IMR-90 (cell line): Measurements from ENCODE around the gene ELMO1. TPM values are rescaled to one million over a fixed set of nuclear protein-coding genes. Genes with fewer than 3 reads are reported as not detected.

Source experiments
- ATAC-seq: fragments of 200-7000 bp; cut with Tn5 transposase; 2 replicates; pipeline ENCODE4 v1.9.1; 2020; ENCODE audit warnings: low read depth, mild to moderate bottlenecking, moderate library complexity
- BruUV-seq: library from RNA; stranded (reverse); fragments of 400-500 nt; replicated peaks from 2 replicates; lab custom pipeline; 2021; lab: Mats Ljungman, UMichigan
- CTCF ChIA-PET: fragments of 300-600 bp; formaldehyde crosslinking; extraction: SDS; loops from one replicate; lab custom pipeline; 2021; ENCODE audit warnings: antibody characterized with exemption; lab: Yijun Ruan, JAX
- POLR2A ChIA-PET: fragments of 300-600 bp; sonication (Branson Sonifier 250); formaldehyde crosslinking; loops from one replicate; lab custom pipeline; 2022; ENCODE audit warnings: antibody characterized with exemption; ENCODE audit not compliant: unreplicated experiment; lab: Charles Lee
- DNase-seq: peaks from one replicate; pipeline ENCODE4 v3.0.0; 2013
- H2AFZ ChIP-seq: replicated peaks from 2 replicates; pipeline ENCODE3; 2013; ENCODE audit warnings: low read length, mild to moderate bottlenecking; ENCODE audit not compliant: poor library complexity
- H2AK5ac ChIP-seq: 2 replicates; pipeline ENCODE4 v1.6.1; 2013; ENCODE audit warnings: low read depth, low read length, inconsistent platforms
- H2AK9ac ChIP-seq: replicated peaks from 2 replicates; pipeline ENCODE3; 2013; ENCODE audit warnings: mild to moderate bottlenecking, low read depth, low read length, moderate library complexity; ENCODE audit not compliant: poor library complexity
- H2BK120ac ChIP-seq: 2 replicates; pipeline ENCODE4 v1.6.1; 2013; ENCODE audit warnings: low read depth, low read length, inconsistent platforms
- H2BK15ac ChIP-seq: 3 replicates; pipeline ENCODE4 v1.6.1; 2013; ENCODE audit warnings: low read depth, low read length, inconsistent platforms
- H2BK20ac ChIP-seq: 2 replicates; pipeline ENCODE4 v1.6.1; 2013; ENCODE audit warnings: low read depth, mild to moderate bottlenecking, inconsistent platforms, low read length, moderate library complexity
- H2BK5ac ChIP-seq: 2 replicates; pipeline ENCODE4 v1.6.1; 2013; ENCODE audit warnings: mild to moderate bottlenecking, low read depth, low read length, inconsistent platforms; ENCODE audit not compliant: poor library complexity, severe bottlenecking
- H3K14ac ChIP-seq: replicated peaks from 2 replicates; pipeline ENCODE4 v1.6.1; 2013; ENCODE audit warnings: low read depth, low read length, inconsistent platforms
- H3K18ac ChIP-seq: 2 replicates; pipeline ENCODE4 v1.6.1; 2013; ENCODE audit warnings: low read depth, low read length, control low read depth
- H3K23ac ChIP-seq: 2 replicates; pipeline ENCODE4 v1.6.1; 2013; ENCODE audit warnings: low read depth, low read length, inconsistent platforms
- H3K27ac ChIP-seq: 2 replicates; pipeline ENCODE4 v1.5.1; 2013; ENCODE audit warnings: mild to moderate bottlenecking, control low read depth, low read length; ENCODE audit not compliant: insufficient read depth
- H3K27me3 ChIP-seq: 2 replicates; pipeline ENCODE4 v1.6.1; 2013; ENCODE audit warnings: low read length; ENCODE audit not compliant: control insufficient read depth, insufficient read depth
- H3K36me3 ChIP-seq: 2 replicates; pipeline ENCODE4 v1.6.1; 2013; ENCODE audit warnings: low read length, mixed read lengths; ENCODE audit not compliant: control insufficient read depth, insufficient read depth
- H3K4ac ChIP-seq: 2 replicates; pipeline ENCODE4 v1.6.1; 2013; ENCODE audit warnings: low read depth, low read length, inconsistent platforms
- H3K4me1 ChIP-seq: 2 replicates; pipeline ENCODE4 v1.6.1; 2013; ENCODE audit warnings: low read length, mixed read lengths; ENCODE audit not compliant: control insufficient read depth, insufficient read depth
- H3K4me2 ChIP-seq: 2 replicates; pipeline ENCODE4 v1.6.1; 2013; ENCODE audit warnings: low read depth, mild to moderate bottlenecking, control low read depth, low read length, moderate library complexity
- H3K4me3 ChIP-seq: 2 replicates; pipeline ENCODE4 v1.5.1; 2013; ENCODE audit warnings: low read depth, mild to moderate bottlenecking, control low read depth, low read length, moderate library complexity; ENCODE audit not compliant: insufficient read depth
- H3K56ac ChIP-seq: 2 replicates; pipeline ENCODE4 v1.6.1; 2013; ENCODE audit warnings: low read length, inconsistent platforms; ENCODE audit not compliant: insufficient read depth; ENCODE audit errors: extremely low read depth
- H3K79me1 ChIP-seq, 2 experiments: 2 replicates each; pipeline ENCODE4 v1.6.1; 2013; ENCODE audit warnings: low read length in 2 of 2, inconsistent platforms in 1 of 2, low read depth in 1 of 2
- H3K9ac ChIP-seq: 2 replicates; pipeline ENCODE4 v1.6.1; 2013; ENCODE audit warnings: low read depth, low read length, control low read depth
- H3K9me1 ChIP-seq: 2 replicates; pipeline ENCODE4 v1.6.1; 2013; ENCODE audit warnings: low read length, inconsistent platforms; ENCODE audit not compliant: insufficient read depth
- H3K9me3 ChIP-seq: 2 replicates; pipeline ENCODE4 v1.6.1; 2013; ENCODE audit warnings: low read length; ENCODE audit not compliant: control insufficient read depth, insufficient read depth
- H4K20me1 ChIP-seq: 2 replicates; pipeline ENCODE4 v1.6.1; 2013; ENCODE audit warnings: low read length, inconsistent platforms; ENCODE audit not compliant: insufficient read depth
- H4K5ac ChIP-seq: 2 replicates; pipeline ENCODE4 v1.6.1; 2013; ENCODE audit warnings: mild to moderate bottlenecking, low read depth, low read length, control low read depth
- H4K8ac ChIP-seq, 2 experiments: 2 replicates each; pipeline ENCODE4 v1.6.1; 2013; ENCODE audit warnings: low read depth in 2 of 2, low read length in 2 of 2, control low read depth in 1 of 2, inconsistent platforms in 1 of 2
- H4K91ac ChIP-seq: 2 replicates; pipeline ENCODE4 v1.6.1; 2013; ENCODE audit warnings: low read depth, low read length, inconsistent platforms; ENCODE audit not compliant: insufficient read depth
- BHLHE40 ChIP-seq: fragments of 150-350 bp; IDR thresholded peaks from 2 replicates; pipeline ENCODE4 v1.6.1; 2016; ENCODE audit warnings: mild to moderate bottlenecking, low read depth, low read length
- MXI1 ChIP-seq: IDR thresholded peaks from 2 replicates; pipeline ENCODE4 v1.6.1; 2012; ENCODE audit warnings: low read depth, mild to moderate bottlenecking, low read length, moderate library complexity, borderline replicate concordance
- NFE2L2 ChIP-seq: fragments of 150-350 bp; IDR thresholded peaks from 2 replicates; pipeline ENCODE4 v1.6.1; 2016; ENCODE audit warnings: low read depth, mild to moderate bottlenecking, low read length
- POLR2A ChIP-seq: IDR thresholded peaks from 2 replicates; pipeline ENCODE4 v1.6.1; 2012; ENCODE audit warnings: mild to moderate bottlenecking, low read depth, low read length
- RFX5 ChIP-seq: IDR thresholded peaks from 2 replicates; pipeline ENCODE4 v1.8.0; 2012; ENCODE audit warnings: low read depth, mild to moderate bottlenecking, low read length, moderate library complexity
- SMC3 ChIP-seq: fragments of 150-350 bp; IDR thresholded peaks from 2 replicates; pipeline ENCODE4 v1.6.1; 2016; ENCODE audit warnings: low read depth, mild to moderate bottlenecking, antibody characterized with exemption, low read length, moderate library complexity
- whole genome bisulfite sequencing, 2 experiments: methylation state at CpG; one replicate each; pipeline versions ENCODE4 v1.1.5 to v1.1.7; 2013; ENCODE audit warnings: missing lambda C conversion rate in 2 of 2; ENCODE audit not compliant: insufficient read length in 1 of 2; ENCODE audit errors: extremely low coverage in 2 of 2; 5-methylcytosine and 5-hydroxymethylcytosine counted together
- dilution Hi-C: fragments of 300-500 bp; cut with HindIII; formaldehyde crosslinking; loops from one replicate; pipeline ENCODE4 v1.14.3; 2018; ENCODE audit warnings: low sequenced_read_pairs; ENCODE audit not compliant: unreplicated experiment
- in situ Hi-C: fragments of 300-500 bp; cut with MboI; formaldehyde crosslinking; loops from 3 replicates; pipeline ENCODE4 v1.14.3; 2019; ENCODE audit warnings: low sequenced_read_pairs, inconsistent platforms, mixed read lengths
- intact Hi-C: fragments of 100-400 bp; cut with micrococcal nuclease; formaldehyde crosslinking; loops from 2 replicates; pipeline ENCODE4 v1.10.0; 2022
- polyA plus RNA-seq, 3 experiments: library from polyadenylated mRNA; depleted of rRNA; stranded (reverse); fragments of >200 nt; gene quantifications; 2 replicates each; pipeline ENCODE4 v1.2.3, GENCODE V29; 2012; ENCODE audit warnings: low replicate concordance in 1 of 3
- total RNA-seq: library from RNA; depleted of rRNA; stranded (reverse); fragments of >200 nt; gene quantifications from 2 replicates; pipeline ENCODE4 v1.2.3, GENCODE V29; 2012
- TF ChIP-seq, protein P1 (sequence below): conservative IDR thresholded peaks from 2 replicates; pipeline ENCODE4 v1.5.1; 2012; ENCODE audit warnings: mild to moderate bottlenecking, low read depth, low read length, improper control_type of control experiment
- TF ChIP-seq, protein P2 (sequence below): fragments of 150-350 bp; IDR thresholded peaks from 2 replicates; pipeline ENCODE4 v1.6.1; 2016; ENCODE audit warnings: low read depth, mild to moderate bottlenecking, low read length, moderate library complexity, borderline replicate concordance

ELMO1 gene
- total and polyA plus RNA-seq, 2 of the 4 experiments (the other 2 are of a cell fraction) = 0.03 TPM; not detected in 1

- dilution Hi-C loops (no loop called here), intact Hi-C loops (no loop called here), in situ Hi-C loops (loop anchor here (25.0 kb wide), 1 partner anchor 485 kb away; no protein-coding TSS in a partner anchor)
- H3K4me1 ChIP-seq = no peaks in the 10 kb centered on the region
- ChIA-PET CTCF (interaction anchor here (6.2 to 6.6 kb wide), 2 partner anchors 210 to 228 kb away, joined by 60 to 104 read pairs; no protein-coding TSS in a partner anchor), POLR2A (no interaction called here)
- no peak overlapping the region for H4K8ac ChIP-seq
- no peak overlapping the region for H3K4me3 ChIP-seq
- H3K27ac ChIP-seq = no peak overlapping the region
- H3K27me3 ChIP-seq = no peaks in the 10 kb centered on the region; the same call in 1 of the 2 replicates
- H2AK5ac ChIP-seq = no peak overlapping the region
- WGBS, 2 experiments = 30% methylated on average over 3 of the region's 5 CpGs; no CpG with 5 or more reads in 1 of the 2 experiments
- H4K91ac ChIP-seq = no peak overlapping the region
- ATAC-seq (no peak), DNase-seq (no peak)
- no peaks in the 10 kb centered on the region for H3K9me1 ChIP-seq
- no peaks in the 10 kb centered on the region for H3K79me1 ChIP-seq
- no peak overlapping the region for H2BK120ac ChIP-seq
- no peak overlapping the region for H3K56ac ChIP-seq
- H4K20me1 ChIP-seq = no peaks in the 10 kb centered on the region
- H2AFZ ChIP-seq = no peak overlapping the region
- H2BK20ac ChIP-seq = no peak overlapping the region
- H3K18ac ChIP-seq = no peak overlapping the region
- H2BK15ac ChIP-seq = no peak overlapping the region
- H3K4ac ChIP-seq = no peak overlapping the region
- H3K14ac ChIP-seq = no peak overlapping the region
- no peak overlapping the region for H2BK5ac ChIP-seq
- H3K23ac ChIP-seq = no peak overlapping the region
- no peaks in the 10 kb centered on the region for H3K9me3 ChIP-seq
- no TSS peak for BruUV-seq
- no peak overlapping the region for H3K9ac ChIP-seq
- no peak overlapping the region for H4K5ac ChIP-seq
- H2AK9ac ChIP-seq = no peak overlapping the region
- TF ChIP-seq POLR2A = no peak
- TF ChIP-seq, protein P1, sequence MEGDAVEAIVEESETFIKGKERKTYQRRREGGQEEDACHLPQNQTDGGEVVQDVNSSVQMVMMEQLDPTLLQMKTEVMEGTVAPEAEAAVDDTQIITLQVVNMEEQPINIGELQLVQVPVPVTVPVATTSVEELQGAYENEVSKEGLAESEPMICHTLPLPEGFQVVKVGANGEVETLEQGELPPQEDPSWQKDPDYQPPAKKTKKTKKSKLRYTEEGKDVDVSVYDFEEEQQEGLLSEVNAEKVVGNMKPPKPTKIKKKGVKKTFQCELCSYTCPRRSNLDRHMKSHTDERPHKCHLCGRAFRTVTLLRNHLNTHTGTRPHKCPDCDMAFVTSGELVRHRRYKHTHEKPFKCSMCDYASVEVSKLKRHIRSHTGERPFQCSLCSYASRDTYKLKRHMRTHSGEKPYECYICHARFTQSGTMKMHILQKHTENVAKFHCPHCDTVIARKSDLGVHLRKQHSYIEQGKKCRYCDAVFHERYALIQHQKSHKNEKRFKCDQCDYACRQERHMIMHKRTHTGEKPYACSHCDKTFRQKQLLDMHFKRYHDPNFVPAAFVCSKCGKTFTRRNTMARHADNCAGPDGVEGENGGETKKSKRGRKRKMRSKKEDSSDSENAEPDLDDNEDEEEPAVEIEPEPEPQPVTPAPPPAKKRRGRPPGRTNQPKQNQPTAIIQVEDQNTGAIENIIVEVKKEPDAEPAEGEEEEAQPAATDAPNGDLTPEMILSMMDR = no peak
- TF ChIP-seq, protein P2, sequence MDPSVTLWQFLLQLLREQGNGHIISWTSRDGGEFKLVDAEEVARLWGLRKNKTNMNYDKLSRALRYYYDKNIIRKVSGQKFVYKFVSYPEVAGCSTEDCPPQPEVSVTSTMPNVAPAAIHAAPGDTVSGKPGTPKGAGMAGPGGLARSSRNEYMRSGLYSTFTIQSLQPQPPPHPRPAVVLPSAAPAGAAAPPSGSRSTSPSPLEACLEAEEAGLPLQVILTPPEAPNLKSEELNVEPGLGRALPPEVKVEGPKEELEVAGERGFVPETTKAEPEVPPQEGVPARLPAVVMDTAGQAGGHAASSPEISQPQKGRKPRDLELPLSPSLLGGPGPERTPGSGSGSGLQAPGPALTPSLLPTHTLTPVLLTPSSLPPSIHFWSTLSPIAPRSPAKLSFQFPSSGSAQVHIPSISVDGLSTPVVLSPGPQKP = no peak
- no peak for TF ChIP-seq SMC3
- TF ChIP-seq MXI1 = no peak
- TF ChIP-seq RFX5 = no peak
- TF ChIP-seq BHLHE40 = no peak
- no peak for TF ChIP-seq NFE2L2
- H3K36me3 ChIP-seq = no peaks in the 10 kb centered on the region
- H3K4me2 ChIP-seq = no peak overlapping the region
Observed at GRCh38 chr7:36972140-36972518, 476.5 kb downstream of the ELMO1 start.
